Activated T-cell treated with anti-CD3 and anti-CD28 coated beads for 48 hours (primary cell): ENCODE data around the gene PRM3.

Experiments
- DNase-seq: peaks from one replicate; pipeline ENCODE4 v3.0.0-alpha.2; 2020; ENCODE audit warnings: low read depth

The PRM3 gene, protein sequence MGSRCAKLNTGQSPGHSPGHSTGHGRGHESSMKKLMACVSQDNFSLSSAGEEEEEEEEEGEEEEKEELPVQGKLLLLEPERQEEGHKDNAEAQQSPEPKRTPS

DNA sequence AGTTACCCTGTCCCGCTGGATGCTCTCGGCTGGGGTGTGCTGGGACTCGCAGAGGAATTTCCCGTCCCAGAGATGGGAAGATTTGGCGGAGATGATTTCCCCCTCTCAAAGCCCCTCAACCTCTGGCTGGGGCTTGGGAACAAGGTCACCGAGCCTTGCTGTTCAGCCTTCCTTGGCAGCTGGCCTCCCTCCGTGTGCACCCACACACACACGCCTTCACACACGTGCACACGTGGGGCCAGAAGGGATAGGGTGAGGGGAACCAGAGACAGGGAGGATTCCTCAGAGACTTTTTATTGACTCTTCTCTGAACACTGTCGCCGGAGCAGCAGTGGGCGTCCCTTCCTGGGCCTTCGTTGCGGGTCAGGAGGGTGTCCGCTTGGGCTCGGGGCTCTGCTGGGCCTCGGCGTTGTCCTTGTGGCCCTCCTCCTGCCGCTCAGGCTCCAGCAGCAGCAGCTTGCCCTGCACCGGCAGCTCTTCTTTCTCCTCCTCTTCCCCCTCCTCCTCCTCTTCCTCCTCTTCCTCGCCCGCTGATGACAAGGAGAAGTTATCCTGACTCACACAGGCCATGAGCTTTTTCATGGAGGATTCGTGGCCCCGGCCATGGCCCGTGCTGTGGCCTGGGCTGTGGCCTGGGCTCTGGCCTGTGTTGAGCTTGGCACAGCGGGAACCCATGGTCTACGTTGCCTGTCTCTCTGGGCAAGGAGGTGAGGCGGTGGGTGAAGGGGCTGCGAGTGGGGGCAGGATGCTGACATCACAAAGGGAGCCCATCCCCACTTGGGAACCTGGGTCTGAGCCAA lies at the start of gene PRM3:
TSS of gene PRM3 (minus strand) at position 709 of the 800 bp plus-strand sequence. CDS start at position 675, 34 bp downstream.
- DNase-seq: no peak

DNA sequence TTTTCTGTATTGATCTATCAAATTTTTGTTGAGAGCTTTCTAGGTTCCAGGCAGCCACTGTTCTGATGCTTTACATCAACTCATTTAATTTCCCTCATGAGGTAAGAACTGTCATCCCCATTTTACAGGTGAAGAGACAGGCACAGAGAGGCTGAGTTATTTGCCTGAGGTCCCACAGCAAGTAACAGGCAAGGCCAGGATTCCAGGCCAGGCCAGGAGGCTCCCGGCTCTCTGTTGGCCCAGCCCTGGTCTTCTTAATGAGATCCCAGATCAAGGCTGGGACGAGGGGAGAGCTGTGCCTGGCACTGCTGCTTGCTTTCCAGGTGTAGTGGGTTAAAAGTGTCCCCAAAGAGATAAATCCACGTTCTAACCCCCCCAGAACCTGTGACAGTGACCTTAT lies 49.4 kb upstream of the PRM3 start:
- no peak for DNase-seq

DNA sequence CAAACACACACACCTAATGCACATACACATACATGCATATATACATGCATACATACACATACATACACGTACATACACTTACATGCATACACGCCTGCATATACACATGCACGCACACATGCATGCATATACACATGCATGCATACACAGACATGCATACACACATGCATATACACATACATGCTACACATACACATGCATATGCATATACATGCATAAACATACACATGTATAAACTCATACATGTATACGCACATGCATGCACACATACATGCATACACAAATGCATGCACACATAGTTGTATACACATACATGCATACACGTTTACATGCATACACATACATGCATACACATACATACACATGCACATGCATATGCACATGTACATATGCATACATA lies 48.2 kb upstream of the PRM3 start:
- no peak for DNase-seq

DNA sequence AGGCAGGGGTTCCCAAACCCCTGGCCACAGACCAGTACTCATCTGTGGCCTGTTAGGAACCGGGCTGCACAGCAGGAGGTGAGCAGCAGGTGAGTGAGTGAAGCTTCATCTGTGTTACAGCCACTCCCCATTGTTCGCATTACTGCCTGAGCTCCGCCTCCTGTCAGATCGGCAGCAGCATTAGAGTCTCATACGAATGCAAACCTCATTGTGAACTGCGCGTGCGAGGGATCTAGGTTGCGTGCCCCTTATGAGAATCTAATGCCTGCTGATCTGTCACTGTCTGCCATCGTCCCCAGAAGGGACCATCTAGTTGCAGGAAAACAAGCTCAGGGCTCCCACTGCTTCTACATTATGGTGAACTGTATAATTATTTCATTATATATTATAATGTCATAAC lies 46.7 kb upstream of the PRM3 start:
- no peak for DNase-seq

DNA sequence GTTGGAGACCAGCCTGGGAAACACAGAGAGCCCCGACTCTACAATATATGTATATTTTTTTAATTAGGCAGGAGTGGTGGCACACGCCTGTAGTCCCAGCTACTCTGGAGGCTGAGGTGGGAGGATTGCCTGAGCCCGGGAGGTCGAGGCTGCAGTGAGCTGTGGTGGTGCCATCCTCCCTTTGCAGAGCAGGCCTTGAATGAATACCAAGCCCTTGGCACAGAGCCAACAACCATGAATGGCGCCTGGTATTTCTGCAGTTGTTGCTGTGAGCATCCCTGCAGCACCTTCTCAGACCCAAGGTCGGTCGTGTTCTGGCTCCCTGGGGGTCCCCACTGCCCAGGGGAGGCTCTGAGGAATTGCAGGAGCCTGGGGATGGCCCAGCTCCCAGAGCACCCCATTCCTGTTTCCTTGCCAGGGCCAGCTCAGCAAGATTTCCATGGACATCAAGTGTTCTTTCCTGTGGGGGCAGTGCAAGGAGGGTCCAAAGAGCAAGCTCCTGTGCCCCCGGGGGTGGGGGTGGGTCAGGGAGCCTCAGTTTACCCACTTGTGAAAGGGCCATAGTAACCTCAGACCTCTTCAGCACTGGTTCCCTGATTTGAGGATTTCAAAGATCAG lies 46.2 kb upstream of the PRM3 start:
- no peak for DNase-seq

DNA sequence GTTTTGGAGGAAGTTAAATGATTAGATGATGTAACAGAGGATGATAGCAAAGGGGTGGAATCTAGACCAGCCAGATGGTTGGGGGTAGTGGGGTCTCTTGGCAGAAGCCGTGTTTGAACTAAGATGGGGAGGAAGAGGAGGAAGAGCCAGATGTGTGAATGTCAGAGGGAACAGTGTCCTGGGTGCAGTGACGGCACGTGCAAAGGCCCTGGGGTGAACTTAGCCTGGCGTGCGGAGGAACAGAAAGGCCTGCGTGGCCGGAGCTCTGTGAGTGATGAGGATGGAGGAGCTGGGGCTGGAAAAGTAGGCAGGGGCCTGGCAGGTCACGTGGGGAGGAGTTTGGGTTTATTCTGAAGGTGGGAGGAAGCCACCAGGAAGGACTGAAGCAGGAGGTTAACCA lies 45.4 kb upstream of the PRM3 start:
- no peak for DNase-seq

DNA sequence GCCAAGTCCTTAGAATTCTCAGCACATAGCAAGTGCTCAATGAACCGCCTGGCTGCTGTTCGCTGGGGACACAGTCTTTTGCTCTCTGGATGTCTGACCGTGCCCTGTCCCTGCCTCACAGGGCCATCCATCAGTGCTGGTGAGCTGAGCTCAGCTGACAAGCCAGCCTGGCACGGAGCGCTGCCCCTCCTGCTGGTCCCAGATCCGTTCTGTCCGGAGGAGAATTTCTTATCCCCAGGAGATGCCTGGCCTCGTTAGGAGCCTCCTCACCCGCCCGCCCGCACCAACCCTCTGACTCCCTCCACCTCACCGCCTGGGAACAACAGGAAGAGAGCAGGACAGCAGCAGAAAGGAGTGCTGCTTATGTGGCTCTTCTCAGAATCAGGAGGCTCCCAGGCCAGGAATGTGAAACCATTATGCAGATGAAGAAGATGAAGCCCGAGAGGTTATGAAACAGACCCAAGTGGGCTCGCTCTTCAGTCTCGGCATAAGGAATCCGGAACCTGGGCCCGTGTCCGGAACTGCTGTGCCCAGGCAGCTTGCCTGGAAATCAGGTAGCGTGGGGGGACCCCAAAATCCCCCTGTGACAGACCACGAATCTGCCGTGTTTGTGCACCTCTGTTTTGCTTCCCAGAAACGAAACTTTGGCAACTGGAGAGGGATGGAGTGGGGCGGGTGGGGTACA lies 43.0 kb upstream of the PRM3 start:
- no peak for DNase-seq

DNA sequence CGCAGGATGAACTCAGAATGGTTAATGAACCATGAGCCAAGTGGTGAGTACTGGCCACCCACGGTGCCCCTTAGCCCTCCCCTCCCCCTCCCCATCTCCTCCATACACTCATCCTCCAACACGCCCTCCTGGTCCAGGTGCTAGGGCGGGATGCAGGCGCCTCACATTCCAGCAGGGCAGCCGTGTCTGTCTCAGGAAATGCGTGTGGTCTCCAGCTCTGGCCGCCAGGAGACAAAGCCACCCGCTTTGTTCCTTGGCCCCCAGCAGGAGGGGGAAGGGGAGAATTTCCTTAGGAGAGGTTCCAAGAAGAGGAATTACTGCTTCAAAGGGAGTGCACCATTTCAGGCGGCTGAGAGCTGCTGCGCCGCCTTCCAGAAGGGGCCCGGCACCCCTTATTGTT lies 42.1 kb upstream of the PRM3 start:
- DNase-seq: no peak

DNA sequence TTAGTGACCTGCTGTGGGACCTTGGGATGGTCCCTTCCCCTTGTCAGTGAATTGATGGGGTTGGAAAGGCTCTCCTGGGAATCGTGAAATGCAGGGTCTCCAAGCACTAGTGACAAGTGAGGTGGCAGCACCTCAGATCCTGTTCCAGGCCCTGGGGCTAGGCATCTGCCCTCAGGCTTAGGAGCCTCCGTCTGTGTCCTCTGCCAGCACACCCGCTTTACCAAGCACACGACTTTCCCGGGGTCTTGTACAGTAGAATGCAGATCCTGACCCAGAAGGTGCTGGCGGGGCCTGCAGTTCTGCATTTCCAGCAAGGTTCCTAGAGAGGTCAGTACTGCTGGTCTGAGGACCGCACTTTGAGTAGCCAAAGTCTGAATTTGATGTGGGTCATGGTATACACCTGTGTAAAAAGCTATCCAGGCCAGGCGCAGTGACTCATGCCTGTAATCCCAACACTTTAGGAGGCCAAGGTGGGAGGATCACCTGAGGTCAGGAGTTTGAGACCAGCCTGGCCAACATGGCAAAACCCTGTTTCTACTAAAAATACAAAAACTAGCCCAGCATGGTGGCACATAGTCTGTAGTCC lies 41.0 kb upstream of the PRM3 start:
- DNase-seq: no peak

DNA sequence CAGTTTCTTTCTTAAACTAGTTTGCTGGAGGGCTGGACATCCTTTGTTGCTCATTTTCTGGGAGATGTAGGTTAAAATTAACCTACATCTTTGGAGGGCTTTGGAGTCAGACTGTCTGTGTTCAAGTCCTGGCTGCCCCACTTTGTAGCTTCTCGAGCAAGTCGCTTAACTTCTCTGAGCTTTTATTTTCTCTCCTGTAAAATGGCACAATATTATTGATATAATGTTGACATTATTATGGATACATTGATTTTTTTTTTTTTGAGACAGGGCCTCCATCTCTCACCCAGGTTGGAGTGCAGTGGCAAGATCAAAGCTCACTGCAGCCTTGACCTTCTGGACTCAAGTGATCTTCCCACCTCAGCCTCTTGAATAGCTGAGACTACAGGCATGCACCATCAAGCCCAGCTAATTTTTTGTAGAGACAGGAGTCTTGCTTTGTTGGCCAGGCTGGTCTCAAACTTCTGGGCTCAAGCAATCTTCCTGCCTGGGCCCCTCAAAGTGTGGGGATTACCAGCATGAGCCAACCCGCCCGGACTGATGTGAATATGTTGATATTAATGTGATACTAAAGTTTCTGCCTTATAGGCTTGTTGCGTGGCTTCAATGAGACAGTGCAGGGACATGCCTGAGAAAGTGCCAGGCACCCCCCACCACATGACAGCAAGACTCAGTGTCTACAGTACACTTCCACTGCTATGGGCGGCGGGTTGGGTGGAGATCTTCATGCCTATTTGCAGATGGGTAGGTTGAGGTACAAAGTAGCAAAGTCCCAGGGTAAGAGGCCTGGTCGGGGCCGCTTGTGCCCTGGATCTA lies 40.3 kb upstream of the PRM3 start:
- no peak for DNase-seq

DNA sequence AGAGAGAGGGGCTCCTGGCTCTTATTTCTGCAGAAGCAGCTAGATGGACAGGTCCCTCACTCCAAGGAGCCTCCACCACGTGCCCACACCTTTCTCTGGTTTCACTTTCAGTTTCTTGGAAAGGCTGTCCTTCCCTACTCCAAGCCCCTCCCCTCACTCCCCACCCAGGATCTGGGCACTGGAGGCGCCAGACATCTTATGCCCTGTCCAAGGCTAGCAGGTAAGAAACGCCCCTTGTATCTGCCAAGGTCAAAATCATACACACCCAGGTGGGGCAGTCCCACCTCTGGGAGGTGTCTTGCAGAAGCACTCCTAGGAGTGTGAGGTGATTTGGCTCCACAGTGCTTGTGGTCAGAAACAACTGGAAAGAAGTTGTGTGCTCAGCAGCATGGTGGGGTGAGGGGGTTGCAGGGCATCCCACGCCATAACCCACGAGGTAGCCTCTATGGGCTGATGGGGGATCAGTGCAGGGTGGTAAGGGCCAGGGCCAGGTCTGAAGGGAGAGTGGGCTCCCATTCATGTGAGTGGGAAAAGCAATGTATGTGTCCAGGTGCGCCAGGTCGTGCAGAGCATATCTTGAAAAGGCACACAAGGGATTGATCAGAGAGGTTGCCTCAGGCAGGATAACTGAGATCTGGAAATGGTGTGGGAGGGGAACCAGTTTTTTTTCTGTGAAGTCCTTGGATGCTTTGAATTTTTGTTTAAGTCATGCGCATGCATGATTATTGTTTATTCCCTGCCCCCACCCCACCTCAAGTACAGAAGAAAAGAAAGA lies 39.5 kb upstream of the PRM3 start:
- DNase-seq: no peak

DNA sequence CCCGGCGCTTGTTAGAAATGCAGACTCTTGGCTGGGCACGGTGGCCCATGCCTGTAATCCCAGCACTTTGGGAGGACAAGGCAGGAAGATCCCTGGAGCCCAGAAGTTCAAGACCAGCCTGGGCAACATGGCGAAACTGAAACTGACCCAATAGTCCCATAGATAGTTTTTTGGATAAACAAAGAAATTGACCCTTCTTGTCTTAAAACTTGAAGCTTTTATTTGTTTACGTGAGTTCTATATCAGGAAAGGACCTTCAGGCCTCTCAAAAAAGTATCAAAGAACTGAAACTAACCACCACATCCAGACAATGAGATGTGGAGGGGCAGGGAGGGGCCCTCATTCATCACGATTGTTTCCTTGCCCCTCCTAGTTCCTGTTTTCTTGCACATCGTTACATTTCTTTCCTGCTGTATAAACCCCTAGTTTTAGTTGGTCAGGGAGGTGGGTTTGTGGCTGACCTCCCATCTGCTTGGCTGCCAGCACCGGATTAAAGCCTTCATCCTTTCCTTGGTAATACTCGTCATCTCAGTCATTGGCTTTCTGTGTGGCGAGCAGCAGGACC lies 37.6 kb upstream of the PRM3 start:
- DNase-seq: no peak

DNA sequence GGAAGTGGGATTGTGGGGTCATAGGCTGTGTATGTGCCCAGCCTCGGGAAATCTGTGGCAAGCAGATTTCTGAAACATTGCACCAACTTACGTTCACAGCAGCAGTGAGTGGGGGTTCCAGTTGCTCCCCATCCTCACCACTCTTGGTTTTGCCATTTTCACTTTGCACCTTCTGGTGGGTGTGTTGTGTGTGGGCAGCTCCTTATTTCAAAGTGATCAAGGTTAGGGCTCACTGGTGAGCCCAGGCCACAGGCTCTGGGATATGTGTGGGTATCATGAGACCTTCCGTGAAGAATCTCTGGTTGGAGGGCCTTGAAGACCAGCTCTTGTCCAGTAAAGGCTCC lies 37.2 kb upstream of the PRM3 start:
- DNase-seq: no peak

DNA sequence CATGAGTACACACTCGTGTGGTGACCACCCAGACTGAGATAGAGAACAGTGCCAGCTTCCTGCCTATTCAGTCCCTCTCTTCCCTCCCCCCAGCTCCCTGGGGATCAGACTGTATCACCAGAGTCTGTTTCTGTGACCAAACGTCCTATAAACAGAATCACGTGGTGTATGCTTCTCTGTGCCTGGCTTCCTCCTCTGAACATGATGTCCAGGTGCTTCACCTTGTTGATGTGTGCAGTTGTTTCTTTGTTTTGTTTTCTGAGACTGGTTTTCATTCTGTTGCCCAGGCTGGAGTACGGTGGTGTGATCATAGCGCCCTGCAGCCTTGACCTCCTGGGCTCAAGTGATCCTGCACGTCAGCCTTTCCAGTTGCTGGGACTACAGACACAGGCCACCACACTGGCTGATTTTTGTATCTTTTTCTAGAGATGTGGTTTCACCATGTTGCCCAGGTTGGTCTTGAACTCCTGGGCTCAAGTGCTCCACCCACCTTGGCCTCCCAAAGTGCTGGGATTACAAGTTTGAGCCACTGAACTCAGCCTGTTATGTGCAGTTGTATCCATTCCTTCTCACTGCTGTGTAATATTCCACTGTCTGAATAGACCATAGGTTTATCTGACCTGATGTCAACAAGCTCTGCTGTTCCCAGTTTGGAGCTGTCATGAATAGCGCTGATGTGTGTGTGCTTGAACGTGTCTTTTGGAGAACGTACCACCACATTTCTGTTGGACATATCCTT lies 36.6 kb upstream of the PRM3 start:
- DNase-seq: no peak

DNA sequence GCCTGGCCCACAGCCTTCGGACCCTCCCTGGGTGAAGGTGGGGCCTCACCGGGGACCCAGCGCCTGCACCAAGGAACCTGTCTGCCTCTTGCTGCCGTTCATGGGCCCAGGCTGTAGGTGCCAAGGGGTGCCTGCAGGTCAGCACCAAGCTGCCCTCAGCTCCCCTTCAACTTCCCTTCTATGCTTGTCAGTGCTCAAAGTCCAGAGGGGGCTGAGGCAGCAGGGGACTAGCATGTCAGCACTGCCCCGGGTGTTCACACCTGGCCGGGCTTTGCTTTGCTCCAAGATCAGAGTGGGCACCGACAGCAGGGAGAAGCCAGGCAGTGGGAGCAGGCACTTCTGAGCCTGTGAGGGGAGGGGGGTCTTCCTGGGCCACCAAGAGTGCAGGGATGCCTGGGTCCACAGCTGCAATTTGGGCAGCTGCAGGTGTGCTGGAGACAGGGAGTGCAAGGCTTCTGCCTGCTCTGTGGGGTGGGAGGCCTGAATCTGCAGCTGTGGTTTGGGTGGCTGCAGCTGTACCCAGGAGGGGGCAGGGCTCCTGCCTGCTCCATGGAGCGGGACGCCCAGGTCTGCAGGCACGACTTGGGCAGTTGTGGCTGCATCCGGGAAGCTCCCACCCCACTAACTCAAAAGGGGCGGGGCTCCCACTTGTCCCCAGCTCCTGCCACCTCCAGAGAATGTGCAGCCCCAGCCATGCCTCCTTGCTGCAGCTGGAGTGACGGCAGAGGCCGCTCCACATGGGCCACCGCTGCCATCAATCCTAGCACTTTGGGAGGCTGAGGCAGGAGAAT lies 35.3 kb upstream of the PRM3 start:
- DNase-seq: no peak

DNA sequence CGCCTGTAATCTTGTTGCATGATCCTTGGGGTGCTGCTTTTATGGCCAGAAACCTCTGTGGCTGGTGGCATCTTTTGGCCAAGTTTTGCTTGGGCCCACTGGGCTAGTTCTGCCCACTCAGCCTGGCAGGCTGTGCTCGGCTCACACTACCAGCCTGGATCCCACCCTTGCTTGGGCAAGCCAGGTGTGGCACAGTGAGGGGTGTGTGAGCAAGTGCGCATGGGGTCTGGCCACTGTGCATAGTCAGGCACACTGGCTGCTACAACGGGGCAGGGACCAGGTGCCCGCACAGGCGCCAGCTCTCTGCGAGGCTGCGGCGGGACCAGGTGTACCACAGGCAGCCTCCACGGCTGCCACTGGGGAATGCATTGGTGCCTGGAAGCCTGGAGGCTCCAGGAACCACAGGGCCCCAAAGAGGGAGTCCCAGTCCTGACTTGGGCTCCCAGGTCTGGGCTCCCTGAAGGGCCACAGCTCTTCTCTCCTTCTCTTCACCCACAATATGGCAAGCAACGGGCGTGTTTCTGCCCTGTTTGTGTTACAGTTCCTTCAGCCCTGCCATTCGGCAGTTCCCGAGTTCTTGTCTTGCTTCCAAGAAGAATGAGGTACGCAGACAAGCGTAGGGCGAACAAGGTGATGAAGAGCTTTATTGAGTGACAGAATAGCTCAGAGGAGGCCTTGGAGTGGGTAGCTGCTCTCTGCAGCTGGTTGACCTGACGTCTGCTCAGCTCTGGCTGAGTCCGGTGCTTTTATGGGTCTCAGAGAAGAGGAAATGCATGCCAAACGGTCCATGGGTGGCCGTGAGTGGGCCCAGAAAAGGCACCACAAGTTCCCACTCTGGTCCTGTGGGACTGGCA lies 34.4 kb upstream of the PRM3 start:
- no peak for DNase-seq

DNA sequence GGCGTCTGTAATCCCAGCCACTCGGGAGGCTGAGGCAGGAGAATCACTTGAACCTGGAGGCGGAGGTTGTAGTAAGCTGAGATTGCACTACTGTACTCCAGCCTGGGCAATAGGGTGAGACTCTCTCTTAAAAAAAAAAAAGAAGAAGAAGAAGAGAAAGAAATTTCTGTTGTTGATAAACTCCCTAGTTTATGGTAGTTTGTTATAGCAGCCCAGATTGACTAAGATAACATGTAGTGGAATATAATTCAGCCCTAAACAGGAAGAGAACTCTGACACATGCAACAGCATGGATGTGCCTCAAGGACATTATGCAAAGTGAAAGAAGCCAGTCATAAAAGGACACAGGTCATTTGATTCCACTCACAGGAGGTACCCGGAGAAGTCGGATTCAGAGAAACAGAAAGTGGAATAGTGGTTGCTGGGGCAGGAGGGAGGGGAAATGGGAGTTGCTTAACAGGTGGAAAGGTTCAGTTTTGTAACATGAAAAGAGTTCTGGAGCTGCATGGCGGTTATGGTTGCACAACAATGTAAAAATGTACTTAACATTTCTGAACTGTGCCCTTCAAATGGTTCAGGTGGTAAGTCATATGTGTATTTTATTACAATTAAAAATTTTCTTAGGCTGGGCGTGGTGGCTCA lies 33.7 kb upstream of the PRM3 start:
- no peak for DNase-seq

DNA sequence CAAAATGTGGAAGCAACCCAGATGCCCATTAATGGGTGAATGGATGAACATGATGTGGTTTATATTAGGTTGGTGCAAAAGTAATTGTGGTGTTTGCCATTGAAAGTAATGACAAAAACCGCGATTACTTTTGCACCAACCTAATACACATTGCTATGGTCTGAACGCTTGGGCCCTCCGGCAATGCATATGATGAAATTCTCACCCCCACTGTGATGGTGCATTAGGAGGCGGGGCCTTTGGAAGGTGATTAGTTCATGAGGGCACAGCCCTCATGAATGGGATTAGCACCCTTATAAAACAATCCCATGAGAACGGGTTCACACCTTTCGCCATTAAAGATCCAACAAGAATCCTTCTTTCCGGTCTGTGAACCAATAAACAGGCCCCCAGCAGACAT lies 33.0 kb upstream of the PRM3 start:
- no peak for DNase-seq
